GM12872 (cell line): ENCODE measurements around the gene TTC31.
A peak's percentile ranks its signal among the peaks of the same experiment; 100 is the strongest.

Experiments used
- TF ChIP-seq, protein P1 (sequence below): IDR thresholded peaks from 3 replicates; pipeline ENCODE4 v1.5.1; 2011; ENCODE audit warnings: low read depth, mild to moderate bottlenecking, low read length, moderate library complexity; ENCODE audit not compliant: insufficient read depth

The TTC31 gene

DNA sequence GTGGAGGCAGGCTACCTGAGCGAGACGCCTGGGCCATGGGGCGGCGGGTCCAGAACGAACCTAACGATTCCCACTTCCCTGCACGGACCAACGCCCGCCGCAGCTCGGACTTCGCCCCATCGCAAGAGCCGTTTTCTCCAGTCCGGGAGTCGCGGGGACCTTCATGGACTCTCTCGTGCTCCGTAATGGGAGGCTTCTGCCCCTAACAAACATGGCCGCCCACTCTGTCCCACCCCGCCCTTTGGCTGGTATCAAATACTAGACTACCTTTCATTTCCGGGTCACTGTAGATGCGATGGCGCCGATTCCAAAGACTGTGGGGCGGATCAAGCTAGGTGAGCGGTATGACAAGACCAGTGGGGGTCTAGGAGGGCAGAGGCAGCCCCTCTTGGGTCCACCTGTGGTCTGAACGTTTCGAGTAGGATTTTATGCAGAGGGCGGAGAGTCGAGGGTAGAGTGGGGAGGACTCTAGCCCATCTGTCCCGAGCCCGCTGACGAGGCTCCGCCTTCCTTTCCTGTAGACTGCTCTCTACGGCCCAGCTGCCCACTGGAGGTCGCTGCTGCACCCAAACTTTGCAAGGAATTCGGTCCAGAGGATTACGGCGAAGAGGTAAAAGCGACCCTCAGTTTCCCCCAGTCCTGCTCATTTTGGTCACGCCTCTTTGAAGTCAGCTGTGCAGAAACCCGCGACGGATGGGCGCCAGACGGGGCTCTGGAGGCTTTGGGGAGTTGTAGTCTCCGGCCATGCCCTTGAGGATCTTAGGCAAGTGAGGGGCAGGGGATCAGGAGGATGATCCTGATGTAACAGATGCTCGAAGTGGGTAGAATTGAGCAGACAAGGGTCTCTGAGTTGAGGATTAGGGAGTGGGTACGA lies at the start of gene TTC31, which contains the start of gene CCDC142:
Gene TTC31 (plus strand): TSS at position 281 of the 874 bp plus-strand sequence. CDS start 15 bp downstream, at position 296.
Gene CCDC142 (minus strand): TSS at position 198 of the 874 bp plus-strand sequence. CDS start 161 bp downstream, at position 37.
- TF ChIP-seq, protein P1, sequence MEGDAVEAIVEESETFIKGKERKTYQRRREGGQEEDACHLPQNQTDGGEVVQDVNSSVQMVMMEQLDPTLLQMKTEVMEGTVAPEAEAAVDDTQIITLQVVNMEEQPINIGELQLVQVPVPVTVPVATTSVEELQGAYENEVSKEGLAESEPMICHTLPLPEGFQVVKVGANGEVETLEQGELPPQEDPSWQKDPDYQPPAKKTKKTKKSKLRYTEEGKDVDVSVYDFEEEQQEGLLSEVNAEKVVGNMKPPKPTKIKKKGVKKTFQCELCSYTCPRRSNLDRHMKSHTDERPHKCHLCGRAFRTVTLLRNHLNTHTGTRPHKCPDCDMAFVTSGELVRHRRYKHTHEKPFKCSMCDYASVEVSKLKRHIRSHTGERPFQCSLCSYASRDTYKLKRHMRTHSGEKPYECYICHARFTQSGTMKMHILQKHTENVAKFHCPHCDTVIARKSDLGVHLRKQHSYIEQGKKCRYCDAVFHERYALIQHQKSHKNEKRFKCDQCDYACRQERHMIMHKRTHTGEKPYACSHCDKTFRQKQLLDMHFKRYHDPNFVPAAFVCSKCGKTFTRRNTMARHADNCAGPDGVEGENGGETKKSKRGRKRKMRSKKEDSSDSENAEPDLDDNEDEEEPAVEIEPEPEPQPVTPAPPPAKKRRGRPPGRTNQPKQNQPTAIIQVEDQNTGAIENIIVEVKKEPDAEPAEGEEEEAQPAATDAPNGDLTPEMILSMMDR = peak; percentile 92

DNA sequence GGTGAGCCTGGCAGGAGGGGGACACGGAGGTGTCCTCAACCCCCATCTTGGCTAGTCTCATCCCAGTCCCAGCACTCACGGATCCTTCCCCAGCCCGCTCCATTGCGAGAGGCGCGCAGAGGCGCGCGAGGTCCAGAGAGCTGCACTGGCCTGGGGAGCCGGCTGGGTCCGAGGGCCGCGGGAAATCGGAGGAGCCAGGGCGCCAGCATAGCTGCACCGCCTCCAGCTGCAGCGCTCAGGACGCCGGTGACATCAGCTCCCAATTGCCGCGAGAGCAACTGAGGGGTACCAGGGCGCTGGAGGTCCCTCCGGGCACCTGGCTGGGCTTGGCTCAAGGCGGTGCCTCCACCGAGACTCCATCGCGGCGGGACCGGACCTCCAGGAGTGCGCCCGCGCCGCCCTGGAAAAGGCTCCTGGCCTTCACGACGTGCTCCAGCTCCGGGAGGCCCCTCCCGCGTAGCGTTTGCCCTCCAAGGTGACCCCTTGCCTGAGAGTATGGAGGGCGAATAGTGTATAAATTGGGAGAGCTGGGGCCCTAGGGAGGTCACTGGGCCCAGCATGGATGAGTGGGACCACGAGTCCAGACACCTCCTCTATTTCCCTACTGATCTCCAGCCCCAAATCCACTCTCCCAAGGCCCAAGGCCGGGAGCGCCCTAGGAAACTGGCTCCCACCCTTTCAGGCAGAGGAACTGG lies 46.6 kb upstream of the TTC31 start:
- TF ChIP-seq, protein P1 = no peak

GRCh38 chr2:74436848-74437695 lies 45.8 kb upstream of the TTC31 start:
- TF ChIP-seq, protein P1 = no peak

DNA sequence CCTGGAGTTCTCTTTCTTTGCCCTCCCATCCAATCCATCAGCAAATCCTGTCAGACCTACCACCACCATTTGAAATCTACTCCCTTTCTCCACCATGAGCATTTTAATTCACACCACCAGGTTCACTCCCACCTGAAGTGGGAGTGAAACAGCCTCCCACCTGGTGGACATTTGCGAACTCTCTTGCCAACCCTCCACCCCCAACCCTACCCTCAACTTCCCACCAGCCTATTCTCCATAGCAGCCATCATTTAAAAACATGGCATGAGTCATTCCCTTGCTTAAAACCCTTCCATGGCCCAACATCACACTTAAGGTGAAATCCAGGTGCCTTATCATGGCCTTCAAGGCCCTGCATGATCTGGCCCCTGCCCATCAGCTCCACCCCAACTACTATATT lies 44.6 kb upstream of the TTC31 start:
- TF ChIP-seq, protein P1 = no peak

GRCh38 chr2:74439373-74439772 lies 43.5 kb upstream of the TTC31 start:
- TF ChIP-seq, protein P1 = no peak

- TF ChIP-seq, protein P1 = no peak
These were observed 43.0 kb upstream of the TTC31 start for GRCh38 chr2:74439803-74440377.
